Measurements from ENCODE around the gene TFG.
A peak's percentile ranks its signal among the peaks of the same experiment; 100 is the strongest.
"Not testable (repeated sequence)": the region's sequence is repeated elsewhere in the genome, so short reads cannot be mapped to it uniquely, and the experiment has no call there.

Gene TFG

GRCh38 chr3:100708989-100709841 is at the start of gene TFG:
TFG (plus strand) TSS chr3:100709494; CDS start chr3:100713686, 4,192 bp downstream.
- peak; percentile 98 for DNase-seq

GRCh38 chr3:100661294-100661693 is 48.0 kb upstream of the TFG start:
- not testable (repeated sequence) for DNase-seq

- DNase-seq, result no peak
These were observed 47.0 kb upstream of the TFG start for GRCh38 chr3:100662113-100662823.

- DNase-seq, result no peak
These were observed 44.1 kb upstream of the TFG start for GRCh38 chr3:100665230-100665629.

- not testable (repeated sequence) for DNase-seq
These were observed 42.6 kb upstream of the TFG start for GRCh38 chr3:100666699-100667098.

- not testable (repeated sequence) for DNase-seq
These were observed 42.0 kb upstream of the TFG start for GRCh38 chr3:100667316-100667715.

GRCh38 chr3:100670995-100671394 is 38.3 kb upstream of the TFG start:
- DNase-seq, result not testable (repeated sequence)

- no peak for DNase-seq
These were observed 27.8 kb upstream of the TFG start for GRCh38 chr3:100681496-100681895.

- peak; percentile 75 for DNase-seq
These were observed 27.0 kb upstream of the TFG start for GRCh38 chr3:100682056-100682853.

- DNase-seq, result peak; percentile 75
These were observed 26.2 kb upstream of the TFG start for GRCh38 chr3:100682854-100683760.

- no peak for DNase-seq
These were observed 16.1 kb upstream of the TFG start for GRCh38 chr3:100693225-100693624.

- no peak for DNase-seq
These were observed 13.6 kb upstream of the TFG start for GRCh38 chr3:100695696-100696095.

GRCh38 chr3:100696161-100696560 is 13.1 kb upstream of the TFG start:
- DNase-seq, result no peak

GRCh38 chr3:100697172-100697571 is 12.1 kb upstream of the TFG start:
- no peak for DNase-seq

GRCh38 chr3:100697723-100698285 is 11.5 kb upstream of the TFG start:
- DNase-seq, result no peak

GRCh38 chr3:100698736-100699135 is 10.6 kb upstream of the TFG start:
- DNase-seq, result no peak

GRCh38 chr3:100700708-100701107 is 8.6 kb upstream of the TFG start:
- DNase-seq, result no peak

GRCh38 chr3:100702082-100702979 is 7.0 kb upstream of the TFG start:
- DNase-seq, result no peak

GRCh38 chr3:100702980-100703345 is 6.3 kb upstream of the TFG start:
- DNase-seq, result no peak

GRCh38 chr3:100703865-100704264 is 5.4 kb upstream of the TFG start:
- DNase-seq, result no peak

- DNase-seq, result no peak
These were observed 2.9 kb upstream of the TFG start for GRCh38 chr3:100706365-100706764.
